GM12878 (cell line): Measurements from ENCODE around the gene ERC2.

Experiments
- CTCF ChIP-seq, 3 experiments: IDR thresholded peaks in 2 of 3; conservative IDR thresholded peaks in 1 of 3; 2 replicates each; pipeline ENCODE4 v1.5.1; 2011; ENCODE audit warnings: low read depth in 3 of 3, low read length in 3 of 3, mild to moderate bottlenecking in 3 of 3, control low read depth in 2 of 3, moderate library complexity in 2 of 3, inconsistent platforms in 1 of 3, mixed read lengths in 1 of 3; ENCODE audit not compliant: control insufficient read depth in 2 of 3, insufficient read depth in 1 of 3; ENCODE audit errors: extremely low read depth in 1 of 3
- EP300 ChIP-seq, 2 experiments: fragments of 150-350 bp in 1 of 2; IDR thresholded peaks; 2 replicates each; pipeline ENCODE4 v1.6.1; 2011 to 2012; ENCODE audit warnings: low read depth in 2 of 2, low read length in 2 of 2, borderline replicate concordance in 1 of 2, improper control_type of control experiment in 1 of 2, inconsistent platforms in 1 of 2; ENCODE audit not compliant: control insufficient read depth in 1 of 2
- EZH2 ChIP-seq: IDR thresholded peaks from 2 replicates; pipeline ENCODE4 v1.6.1; 2012; ENCODE audit warnings: low read depth, mild to moderate bottlenecking, control low read depth, inconsistent platforms, low read length, borderline replicate concordance; ENCODE audit not compliant: control insufficient read depth
- NR2C2 ChIP-seq: IDR thresholded peaks from 2 replicates; pipeline ENCODE4 v1.6.1; 2011; ENCODE audit warnings: borderline replicate concordance, low read depth; ENCODE audit not compliant: control insufficient read depth, insufficient read length
- TF ChIP-seq, protein P1 (sequence below): IDR thresholded peaks from 2 replicates; pipeline ENCODE4 v1.6.1; 2011; ENCODE audit warnings: borderline replicate concordance, low read depth, mild to moderate bottlenecking, moderate library complexity, low read length; ENCODE audit not compliant: insufficient read depth, poor library complexity, severe bottlenecking
- TF ChIP-seq, protein P2 (sequence below): fragments of 450-650 bp; IDR thresholded peaks from 2 replicates; pipeline ENCODE4 v1.6.1; 2016; ENCODE audit warnings: mild to moderate bottlenecking

- TF ChIP-seq, protein P1, sequence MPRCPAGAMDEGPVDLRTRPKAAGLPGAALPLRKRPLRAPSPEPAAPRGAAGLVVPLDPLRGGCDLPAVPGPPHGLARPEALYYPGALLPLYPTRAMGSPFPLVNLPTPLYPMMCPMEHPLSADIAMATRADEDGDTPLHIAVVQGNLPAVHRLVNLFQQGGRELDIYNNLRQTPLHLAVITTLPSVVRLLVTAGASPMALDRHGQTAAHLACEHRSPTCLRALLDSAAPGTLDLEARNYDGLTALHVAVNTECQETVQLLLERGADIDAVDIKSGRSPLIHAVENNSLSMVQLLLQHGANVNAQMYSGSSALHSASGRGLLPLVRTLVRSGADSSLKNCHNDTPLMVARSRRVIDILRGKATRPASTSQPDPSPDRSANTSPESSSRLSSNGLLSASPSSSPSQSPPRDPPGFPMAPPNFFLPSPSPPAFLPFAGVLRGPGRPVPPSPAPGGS: no peak
- no peak for TF ChIP-seq CTCF (IDR thresholded peaks at IDR 0.05 in 2 of 3, conservative IDR thresholded peaks at IDR 0.05 in 1 of 3; ENCODE audit: control insufficient read depth in 2 of 3, extremely low read depth in 1 of 3, insufficient read depth in 1 of 3, low read depth in 3 of 3, low read length in 3 of 3)
- TF ChIP-seq, protein P2, sequence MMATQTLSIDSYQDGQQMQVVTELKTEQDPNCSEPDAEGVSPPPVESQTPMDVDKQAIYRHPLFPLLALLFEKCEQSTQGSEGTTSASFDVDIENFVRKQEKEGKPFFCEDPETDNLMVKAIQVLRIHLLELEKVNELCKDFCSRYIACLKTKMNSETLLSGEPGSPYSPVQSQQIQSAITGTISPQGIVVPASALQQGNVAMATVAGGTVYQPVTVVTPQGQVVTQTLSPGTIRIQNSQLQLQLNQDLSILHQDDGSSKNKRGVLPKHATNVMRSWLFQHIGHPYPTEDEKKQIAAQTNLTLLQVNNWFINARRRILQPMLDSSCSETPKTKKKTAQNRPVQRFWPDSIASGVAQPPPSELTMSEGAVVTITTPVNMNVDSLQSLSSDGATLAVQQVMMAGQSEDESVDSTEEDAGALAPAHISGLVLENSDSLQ: no peak
- TF ChIP-seq EP300 (IDR thresholded peaks at IDR 0.05; ENCODE audit: borderline replicate concordance in 1 of 2, control insufficient read depth in 1 of 2, low read depth in 2 of 2, low read length in 2 of 2): no peak
- TF ChIP-seq NR2C2: no peak
- TF ChIP-seq EZH2: no peak
Observed at GRCh38 chr3:56154297-56154696, 314.0 kb downstream of the ERC2 start.
